Endothelial cell of umbilical vein (primary cell): ENCODE data around the gene SAMD4B.

Source experiments
- MAX ChIP-seq: IDR thresholded peaks from 2 replicates; pipeline ENCODE4 v1.6.1; 2011; ENCODE audit not compliant: insufficient read depth, insufficient read length
- POLR2AphosphoS5 ChIP-seq: IDR thresholded peaks from 2 replicates; pipeline ENCODE4 v1.6.1; 2012; ENCODE audit warnings: low read depth, mild to moderate bottlenecking, control low read depth, low read length, moderate library complexity; ENCODE audit not compliant: insufficient read depth
- TF ChIP-seq, protein P1 (sequence below), 2 donors: IDR thresholded peaks; 1 replicate in 1 of 2; 2 replicates in 1 of 2; pipeline ENCODE4 v1.5.1; 2011; ENCODE audit warnings: low read length in 2 of 2, mild to moderate bottlenecking in 2 of 2, moderate library complexity in 2 of 2, control low read depth in 1 of 2, inconsistent platforms in 1 of 2, low read depth in 1 of 2; ENCODE audit not compliant: insufficient read depth in 1 of 2; ENCODE audit errors: extremely low read depth in 1 of 2

DNA sequence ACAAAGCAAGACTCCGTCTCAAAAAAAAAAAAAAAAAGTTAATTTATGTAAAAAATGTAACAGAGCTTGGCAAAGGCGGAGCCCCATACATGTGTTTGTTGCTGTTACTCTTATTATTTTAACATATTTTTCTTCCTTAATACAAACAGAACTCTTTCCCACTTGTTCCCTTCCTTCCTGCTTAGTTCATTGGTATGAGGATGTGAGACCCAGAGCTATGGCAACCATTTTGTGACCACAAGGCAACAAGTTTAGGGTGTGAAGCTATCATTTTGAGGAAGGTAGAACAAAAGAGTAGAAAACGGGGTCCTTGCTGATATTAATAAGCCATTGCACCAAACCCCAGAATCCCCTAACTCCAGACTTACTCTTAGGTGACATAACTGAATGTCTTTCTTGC lies 40.7 kb upstream of the SAMD4B start:
- TF ChIP-seq MAX (no peak), POLR2AphosphoS5 (no peak)
- TF ChIP-seq, protein P1, sequence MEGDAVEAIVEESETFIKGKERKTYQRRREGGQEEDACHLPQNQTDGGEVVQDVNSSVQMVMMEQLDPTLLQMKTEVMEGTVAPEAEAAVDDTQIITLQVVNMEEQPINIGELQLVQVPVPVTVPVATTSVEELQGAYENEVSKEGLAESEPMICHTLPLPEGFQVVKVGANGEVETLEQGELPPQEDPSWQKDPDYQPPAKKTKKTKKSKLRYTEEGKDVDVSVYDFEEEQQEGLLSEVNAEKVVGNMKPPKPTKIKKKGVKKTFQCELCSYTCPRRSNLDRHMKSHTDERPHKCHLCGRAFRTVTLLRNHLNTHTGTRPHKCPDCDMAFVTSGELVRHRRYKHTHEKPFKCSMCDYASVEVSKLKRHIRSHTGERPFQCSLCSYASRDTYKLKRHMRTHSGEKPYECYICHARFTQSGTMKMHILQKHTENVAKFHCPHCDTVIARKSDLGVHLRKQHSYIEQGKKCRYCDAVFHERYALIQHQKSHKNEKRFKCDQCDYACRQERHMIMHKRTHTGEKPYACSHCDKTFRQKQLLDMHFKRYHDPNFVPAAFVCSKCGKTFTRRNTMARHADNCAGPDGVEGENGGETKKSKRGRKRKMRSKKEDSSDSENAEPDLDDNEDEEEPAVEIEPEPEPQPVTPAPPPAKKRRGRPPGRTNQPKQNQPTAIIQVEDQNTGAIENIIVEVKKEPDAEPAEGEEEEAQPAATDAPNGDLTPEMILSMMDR (IDR thresholded peaks at IDR 0.05; ENCODE audit: extremely low read depth in 1 of 2, insufficient read depth in 1 of 2, low read depth in 1 of 2, low read length in 2 of 2): no peak
